Endothelial cell of umbilical vein (primary cell): ENCODE data around the gene SMIM9. TPM values are rescaled to one million over a fixed set of nuclear protein-coding genes. Genes with fewer than 3 reads are reported as not detected.

Source experiments
- BruUV-seq: library from RNA; stranded (reverse); fragments of 400-500 nt; replicated peaks from 2 replicates; lab custom pipeline; 2021; lab: Mats Ljungman, UMichigan
- CTCF ChIA-PET: fragments of 300-600, 350-600 bp; sonication (Branson Sonifier 250); formaldehyde crosslinking; loops from one replicate; lab custom pipeline; 2021; ENCODE audit warnings: antibody characterized with exemption, inconsistent platforms; lab: Charles Lee
- POLR2A ChIA-PET: fragments of 300-600, 350-600 bp; sonication (Branson Sonifier 250); formaldehyde crosslinking; loops from one replicate; lab custom pipeline; 2021; ENCODE audit warnings: antibody characterized with exemption, inconsistent platforms; lab: Charles Lee
- DNase-seq: peaks from one replicate; pipeline ENCODE4 v3.0.0-alpha.2; 2011; ENCODE audit warnings: low read depth, low spot score
- FAIRE-seq: peaks from 2 replicates; lab custom pipeline; 2011; peaks lifted over from hg19 to GRCh38; lab: Jason Lieb, UNC
- H2AFZ ChIP-seq: 2 replicates; pipeline ENCODE4 v1.6.0; 2012; ENCODE audit warnings: low read depth, low read length, control low read depth, inconsistent platforms
- H3K27ac ChIP-seq: 2 replicates; pipeline ENCODE4 v1.5.1; 2011; ENCODE audit warnings: low read depth, mild to moderate bottlenecking, control low read depth, low read length, moderate library complexity; ENCODE audit not compliant: insufficient read depth
- H3K27me3 ChIP-seq, 2 experiments: 2 replicates each; pipeline versions ENCODE4 v1.6.0 to v1.6.1; 2011; ENCODE audit warnings: low read length in 2 of 2, mixed read lengths in 1 of 2; ENCODE audit not compliant: control insufficient read depth in 2 of 2, insufficient read depth in 2 of 2
- H3K36me3 ChIP-seq, 2 experiments: 2 replicates in 1 of 2; 3 replicates in 1 of 2; pipeline ENCODE4 v1.5.1; 2011; ENCODE audit warnings: low read length in 2 of 2, mild to moderate bottlenecking in 1 of 2, moderate library complexity in 1 of 2; ENCODE audit not compliant: control insufficient read depth in 2 of 2, insufficient read depth in 2 of 2; ENCODE audit errors: extremely low read depth in 1 of 2
- H3K4me1 ChIP-seq: 3 replicates; pipeline ENCODE4 v1.5.1; 2011; ENCODE audit warnings: mild to moderate bottlenecking, low read length; ENCODE audit not compliant: control insufficient read depth, insufficient read depth; ENCODE audit errors: extremely low read depth
- H3K4me2 ChIP-seq: 2 replicates; pipeline ENCODE4 v1.6.1; 2011; ENCODE audit warnings: low read length, control low read depth, mixed read lengths; ENCODE audit not compliant: insufficient read depth
- H3K4me3 ChIP-seq, 3 experiments: fragments of 200-600 bp in 1 of 3; sonication (generic), shearing (Covaris generic) in 1 of 3; replicated peaks in 1 of 3; 2 replicates each; pipeline ENCODE4 v1.5.1; 2011 to 2016; ENCODE audit warnings: control low read depth in 3 of 3, low read length in 3 of 3, mild to moderate bottlenecking in 2 of 3, inconsistent platforms in 1 of 3, low read depth in 1 of 3, moderate library complexity in 1 of 3; ENCODE audit not compliant: insufficient read depth in 1 of 3
- H3K79me2 ChIP-seq: 2 replicates; pipeline ENCODE4 v1.6.0; 2012; ENCODE audit warnings: low read length, inconsistent platforms; ENCODE audit not compliant: control insufficient read depth, insufficient read depth
- H3K9ac ChIP-seq: replicated peaks from 2 replicates; pipeline ENCODE3; 2011; ENCODE audit warnings: low read length, control low read depth; ENCODE audit not compliant: insufficient read depth; ENCODE audit errors: extremely low read depth
- H3K9me1 ChIP-seq: replicated peaks from 3 replicates; pipeline ENCODE4 v1.6.0; 2011; ENCODE audit warnings: mild to moderate bottlenecking, low read length; ENCODE audit not compliant: control insufficient read depth, insufficient read depth; ENCODE audit errors: extremely low read depth
- H3K9me3 ChIP-seq: replicated peaks from 2 replicates; pipeline ENCODE4 v1.5.1; 2012; ENCODE audit warnings: low read length, inconsistent platforms; ENCODE audit not compliant: control insufficient read depth, insufficient read depth
- H4K20me1 ChIP-seq: replicated peaks from 2 replicates; pipeline ENCODE3; 2011; ENCODE audit warnings: mild to moderate bottlenecking, low read length; ENCODE audit not compliant: control insufficient read depth, insufficient read depth; ENCODE audit errors: extremely low read depth
- CTCF ChIP-seq, 2 donors: IDR thresholded peaks; 1 replicate in 1 of 2; 2 replicates in 1 of 2; pipeline ENCODE4 v1.5.1; 2011; ENCODE audit warnings: low read length in 2 of 2, mild to moderate bottlenecking in 2 of 2, moderate library complexity in 2 of 2, control low read depth in 1 of 2, inconsistent platforms in 1 of 2, low read depth in 1 of 2; ENCODE audit not compliant: insufficient read depth in 1 of 2; ENCODE audit errors: extremely low read depth in 1 of 2
- EZH2 ChIP-seq: IDR thresholded peaks from 2 replicates; pipeline ENCODE4 v1.6.1; 2012; ENCODE audit warnings: borderline replicate concordance, low read depth, mild to moderate bottlenecking, moderate library complexity, low read length, inconsistent platforms; ENCODE audit not compliant: severe bottlenecking
- FOS ChIP-seq: IDR thresholded peaks from 2 replicates; pipeline ENCODE4 v1.6.1; 2011; ENCODE audit warnings: mild to moderate bottlenecking, low read length, moderate library complexity, borderline replicate concordance; ENCODE audit not compliant: insufficient read depth
- GATA2 ChIP-seq: IDR thresholded peaks from 2 replicates; pipeline ENCODE4 v1.7.0; 2011; ENCODE audit warnings: low read depth, mild to moderate bottlenecking, moderate library complexity, mixed read lengths, low read length; ENCODE audit not compliant: insufficient read length, insufficient read depth
- JUN ChIP-seq: IDR thresholded peaks from 2 replicates; pipeline ENCODE4 v1.6.1; 2011; ENCODE audit warnings: borderline replicate concordance, low read depth; ENCODE audit not compliant: insufficient read length, insufficient read depth
- MYC ChIP-seq: IDR thresholded peaks from one replicate; pipeline ENCODE4 v1.6.1; 2011; ENCODE audit warnings: mild to moderate bottlenecking, low read depth, low read length
- POLR2A ChIP-seq: IDR thresholded peaks from 2 replicates; pipeline ENCODE4 v1.6.1; 2012; ENCODE audit warnings: low read depth, mild to moderate bottlenecking, control low read depth, low read length
- POLR2AphosphoS5 ChIP-seq: IDR thresholded peaks from 2 replicates; pipeline ENCODE4 v1.6.1; 2012; ENCODE audit warnings: low read depth, mild to moderate bottlenecking, control low read depth, low read length, moderate library complexity; ENCODE audit not compliant: insufficient read depth
- dilution Hi-C: fragments of 300-500 bp; cut with MboI; formaldehyde crosslinking; loops from one replicate; pipeline ENCODE4 v1.15.0; 2019; ENCODE audit warnings: low sequenced_read_pairs; ENCODE audit not compliant: extremely low pct_ligation_motif_present
- intact Hi-C: fragments of 100-400 bp; cut with micrococcal nuclease; formaldehyde crosslinking; loops from one replicate; pipeline ENCODE4 v1.10.0; 2022
- polyA plus RNA-seq, 4 experiments: library from polyadenylated mRNA; depleted of rRNA in 3 of 4; stranded (reverse) in 3 of 4; unstranded in 1 of 4; fragments of >200 nt; gene quantifications; 2 replicates each; pipeline versions ENCODE4 v1.2.1 to v1.2.3, GENCODE V29; 2011 to 2012; ENCODE audit warnings: missing spikeins in 1 of 4
- total RNA-seq: library from RNA; stranded (reverse); gene quantifications from 2 replicates; pipeline ENCODE4 v1.2.3, GENCODE V29; 2021
- TF ChIP-seq, protein P1 (sequence below): IDR thresholded peaks from 2 replicates; pipeline ENCODE4 v1.6.1; 2011; ENCODE audit not compliant: insufficient read depth, insufficient read length

Gene SMIM9
- total and polyA plus RNA-seq, 2 donors (not counting 3 experiments of a cell fraction or from before 2014, with no cell fraction given) = not detected

- dilution Hi-C loops (no loop called here), intact Hi-C loops (no loop called here)
- no peak overlapping the region for H3K4me3 ChIP-seq
- H2AFZ ChIP-seq = no peak overlapping the region
- DNase-seq (no peak), FAIRE-seq (no peak)
- ChIA-PET CTCF (no interaction called here), POLR2A (no interaction called here)
- no peaks in the 10 kb centered on the region for H3K27me3 ChIP-seq
- no peaks in the 10 kb centered on the region for H3K36me3 ChIP-seq
- no peaks in the 10 kb centered on the region for H3K9me1 ChIP-seq
- H3K4me2 ChIP-seq = no peak overlapping the region
- no TSS peak for BruUV-seq
- H3K79me2 ChIP-seq = no peaks in the 10 kb centered on the region
- no peaks in the 10 kb centered on the region for H3K9me3 ChIP-seq
- H3K27ac ChIP-seq = no peak overlapping the region
- no peak overlapping the region for H3K9ac ChIP-seq
- H3K4me1 ChIP-seq = no peaks in the 10 kb centered on the region
- TF ChIP-seq GATA2 (no peak), MYC (no peak), EZH2 (no peak), FOS (no peak), CTCF (IDR thresholded peaks at IDR 0.05; ENCODE audit: extremely low read depth in 1 of 2, insufficient read depth in 1 of 2, low read depth in 1 of 2, low read length in 2 of 2) (no peak), POLR2AphosphoS5 (no peak), POLR2A (no peak), JUN (no peak)
- TF ChIP-seq, protein P1, sequence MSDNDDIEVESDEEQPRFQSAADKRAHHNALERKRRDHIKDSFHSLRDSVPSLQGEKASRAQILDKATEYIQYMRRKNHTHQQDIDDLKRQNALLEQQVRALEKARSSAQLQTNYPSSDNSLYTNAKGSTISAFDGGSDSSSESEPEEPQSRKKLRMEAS = no peak
- H4K20me1 ChIP-seq = no peaks in the 10 kb centered on the region
These were observed 12.9 kb downstream of the SMIM9 start for GRCh38 chrX:154821523-154821922.
